H9 (cell line): Measurements from ENCODE around the gene PACSIN2. TPM values are rescaled to one million over a fixed set of nuclear protein-coding genes. Genes with fewer than 3 reads are reported as not detected.
"Not testable (repeated sequence)": the region's sequence is repeated elsewhere in the genome, so short reads cannot be mapped to it uniquely, and the experiment has no call there.

Source experiments
- DNase-seq: peaks from one replicate; pipeline ENCODE4 v3.0.0-alpha.2; 2017
- H2AFZ ChIP-seq: one replicate; pipeline ENCODE4 v1.6.1; 2013; ENCODE audit warnings: mild to moderate bottlenecking, low read length, control low read depth, moderate library complexity
- H2AK5ac ChIP-seq: 2 replicates; pipeline ENCODE4 v1.6.1; 2013; ENCODE audit warnings: low read length, control low read depth, mixed read lengths; ENCODE audit not compliant: insufficient read length
- H2BK120ac ChIP-seq: one replicate; pipeline ENCODE4 v1.6.1; 2013; ENCODE audit warnings: low read depth, mild to moderate bottlenecking, low read length, control low read depth, inconsistent platforms; ENCODE audit not compliant: poor library complexity, severe bottlenecking
- H2BK12ac ChIP-seq: 2 replicates; pipeline ENCODE4 v1.6.1; 2013; ENCODE audit warnings: low read length, control low read depth, mixed read lengths, low read depth; ENCODE audit not compliant: insufficient read length
- H2BK15ac ChIP-seq: 2 replicates; pipeline ENCODE4 v1.6.1; 2013; ENCODE audit warnings: low read depth, low read length, control low read depth
- H2BK20ac ChIP-seq: one replicate; pipeline ENCODE4 v1.6.1; 2013; ENCODE audit warnings: low read depth, mild to moderate bottlenecking, low read length, control low read depth, inconsistent platforms; ENCODE audit not compliant: poor library complexity, severe bottlenecking
- H2BK5ac ChIP-seq: 2 replicates; pipeline ENCODE4 v1.6.1; 2013; ENCODE audit warnings: low read length, control low read depth, mixed read lengths; ENCODE audit not compliant: insufficient read length
- H3K14ac ChIP-seq: 2 replicates; pipeline ENCODE4 v1.6.1; 2013; ENCODE audit warnings: low read length, control low read depth; ENCODE audit not compliant: insufficient read depth
- H3K18ac ChIP-seq: 2 replicates; pipeline ENCODE4 v1.6.1; 2013; ENCODE audit warnings: low read depth, mild to moderate bottlenecking, mixed read lengths, low read length, control low read depth; ENCODE audit not compliant: insufficient read length
- H3K23ac ChIP-seq: 2 replicates; pipeline ENCODE4 v1.6.1; 2013; ENCODE audit warnings: low read length, control low read depth, mixed read lengths, low read depth; ENCODE audit not compliant: insufficient read length
- H3K23me2 ChIP-seq: 2 replicates; pipeline ENCODE4 v1.6.1; 2013; ENCODE audit warnings: low read depth, mild to moderate bottlenecking, mixed read lengths, low read length, control low read depth; ENCODE audit not compliant: insufficient read length, poor library complexity, severe bottlenecking
- H3K27ac ChIP-seq: 2 replicates; pipeline ENCODE4 v1.5.1; 2013; ENCODE audit warnings: low read length, control low read depth, mixed read lengths, low read depth; ENCODE audit not compliant: insufficient read length
- H3K27me3 ChIP-seq: 2 replicates; pipeline ENCODE4 v1.6.1; 2013; ENCODE audit warnings: low read length, control low read depth, inconsistent platforms; ENCODE audit not compliant: insufficient read depth
- H3K4ac ChIP-seq: 2 replicates; pipeline ENCODE4 v1.6.1; 2013; ENCODE audit warnings: low read depth, mild to moderate bottlenecking, control low read depth, inconsistent platforms, low read length, moderate library complexity
- H3K4me1 ChIP-seq: 2 replicates; pipeline ENCODE4 v1.6.1; 2013; ENCODE audit warnings: low read length, control low read depth, inconsistent platforms; ENCODE audit not compliant: insufficient read depth
- H3K4me2 ChIP-seq: 2 replicates; pipeline ENCODE4 v1.6.1; 2013; ENCODE audit warnings: low read length, control low read depth, mixed read lengths; ENCODE audit not compliant: insufficient read length, insufficient read depth
- H3K56ac ChIP-seq: 2 replicates; pipeline ENCODE4 v1.6.1; 2013; ENCODE audit warnings: low read depth, mild to moderate bottlenecking, mixed read lengths, low read length, control low read depth; ENCODE audit not compliant: insufficient read length
- H3K79me1 ChIP-seq: 2 replicates; pipeline ENCODE4 v1.6.1; 2013; ENCODE audit warnings: low read depth, mild to moderate bottlenecking, moderate library complexity, low read length, control low read depth, inconsistent platforms; ENCODE audit not compliant: insufficient read depth, poor library complexity, severe bottlenecking
- H3K79me2 ChIP-seq: 2 replicates; pipeline ENCODE4 v1.6.1; 2013; ENCODE audit warnings: low read length, control low read depth, inconsistent platforms; ENCODE audit not compliant: insufficient read depth
- H3K9ac ChIP-seq: 2 replicates; pipeline ENCODE4 v1.6.1; 2013; ENCODE audit warnings: low read length, control low read depth, mixed read lengths; ENCODE audit not compliant: insufficient read length; ENCODE audit errors: extremely low read depth
- H3K9me3 ChIP-seq: one replicate; pipeline ENCODE4 v1.6.1; 2013; ENCODE audit warnings: low read depth, low read length, inconsistent platforms; ENCODE audit not compliant: control insufficient read depth
- H3T11ph ChIP-seq: one replicate; pipeline ENCODE4 v1.6.1; 2013; ENCODE audit warnings: mild to moderate bottlenecking, low read length, control low read depth, inconsistent platforms
- H4K20me1 ChIP-seq: one replicate; pipeline ENCODE4 v1.6.1; 2013; ENCODE audit not compliant: control insufficient read depth, insufficient read length, insufficient read depth
- H4K5ac ChIP-seq: 2 replicates; pipeline ENCODE4 v1.6.1; 2013; ENCODE audit warnings: low read depth, mild to moderate bottlenecking, mixed read lengths, low read length, control low read depth; ENCODE audit not compliant: insufficient read length
- H4K8ac ChIP-seq: replicated peaks from 2 replicates; pipeline ENCODE4 v1.6.1; 2013; ENCODE audit warnings: low read length, control low read depth, mixed read lengths, low read depth; ENCODE audit not compliant: insufficient read length
- H4K91ac ChIP-seq: 2 replicates; pipeline ENCODE4 v1.6.1; 2013; ENCODE audit warnings: low read depth, mild to moderate bottlenecking, moderate library complexity, mixed read lengths, low read length, control low read depth; ENCODE audit not compliant: insufficient read length
- H3K27ac Mint-ChIP-seq, 3 experiments: 2 replicates in 2 of 3; 3 replicates in 1 of 3; pipeline ENCODE4 v1.8.0; 2020 to 2021; ENCODE audit warnings: mixed read lengths in 3 of 3, mild to moderate bottlenecking in 1 of 3, moderate library complexity in 1 of 3
- H3K27me3 Mint-ChIP-seq: 2 replicates; pipeline ENCODE4 v1.8.0; 2021; ENCODE audit warnings: low read depth, mild to moderate bottlenecking, moderate library complexity, mixed read lengths
- H3K36me3 Mint-ChIP-seq, 3 experiments: 2 replicates in 2 of 3; 3 replicates in 1 of 3; pipeline ENCODE4 v1.8.0; 2020 to 2021; ENCODE audit warnings: low read depth in 3 of 3, mixed read lengths in 3 of 3; ENCODE audit not compliant: insufficient read depth in 1 of 3
- H3K4me1 Mint-ChIP-seq, 2 experiments: 2 replicates each; pipeline ENCODE4 v1.8.0; 2020; ENCODE audit warnings: mixed read lengths in 2 of 2
- H3K4me3 Mint-ChIP-seq, 2 experiments: 2 replicates in 1 of 2; 3 replicates in 1 of 2; pipeline ENCODE4 v1.8.0; 2020 to 2021; ENCODE audit warnings: mild to moderate bottlenecking in 2 of 2, mixed read lengths in 2 of 2, moderate library complexity in 1 of 2
- H3K9me3 Mint-ChIP-seq, 2 experiments: 2 replicates in 1 of 2; 3 replicates in 1 of 2; pipeline ENCODE4 v1.8.0; 2020; ENCODE audit warnings: mild to moderate bottlenecking in 2 of 2, mixed read lengths in 2 of 2, moderate library complexity in 1 of 2
- WGBS: extraction: QIAGEN DNeasy Blood & Tissue Kit; methylation state at CpG from one replicate; pipeline ENCODE4 v1.1.7; 2013; ENCODE audit warnings: missing lambda C conversion rate, low lambda C conversion rate, mixed read lengths; ENCODE audit not compliant: insufficient read length; ENCODE audit errors: extremely low coverage; 5-methylcytosine and 5-hydroxymethylcytosine counted together
- total RNA-seq: library from RNA; stranded (reverse); gene quantifications from 2 replicates; pipeline ENCODE4 v1.2.1, GENCODE V29; 2021
- TF ChIP-seq, protein P1 (sequence below): fragments of 200-600 bp; sonication (generic); conservative IDR thresholded peaks from 3 replicates; pipeline ENCODE4 v1.8.0; 2021; ENCODE audit warnings: antibody characterized with exemption, mild to moderate bottlenecking

PACSIN2 gene
- total RNA-seq, 1 experiment from 2014 or later, result 62.3 TPM

DNA sequence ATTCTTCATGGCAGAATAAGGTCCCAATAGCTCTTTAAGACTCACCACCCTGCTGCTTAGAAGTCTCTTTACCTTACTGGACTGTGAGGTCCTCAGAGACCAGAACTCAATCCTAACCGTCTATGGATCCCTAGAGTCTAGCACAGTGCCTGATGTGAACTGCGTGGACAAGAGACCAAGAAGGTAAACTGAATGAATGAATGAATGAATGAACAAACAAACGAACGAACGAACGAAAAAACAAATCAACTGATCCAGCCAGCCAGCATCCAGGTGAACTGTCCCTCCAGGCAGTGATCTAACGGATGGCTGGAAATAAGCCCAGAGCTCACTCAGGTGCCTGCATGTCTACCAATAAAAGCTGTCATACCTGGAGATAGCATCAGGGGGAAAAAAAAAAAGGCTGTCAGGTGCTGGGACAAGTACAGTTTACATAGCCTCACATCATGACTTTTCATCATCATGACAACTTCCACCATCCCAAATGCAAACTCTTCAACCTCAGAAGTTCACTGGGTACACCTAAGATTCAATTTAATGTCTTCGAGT is 59.8 kb downstream of the PACSIN2 start:
- TF ChIP-seq, protein P1, sequence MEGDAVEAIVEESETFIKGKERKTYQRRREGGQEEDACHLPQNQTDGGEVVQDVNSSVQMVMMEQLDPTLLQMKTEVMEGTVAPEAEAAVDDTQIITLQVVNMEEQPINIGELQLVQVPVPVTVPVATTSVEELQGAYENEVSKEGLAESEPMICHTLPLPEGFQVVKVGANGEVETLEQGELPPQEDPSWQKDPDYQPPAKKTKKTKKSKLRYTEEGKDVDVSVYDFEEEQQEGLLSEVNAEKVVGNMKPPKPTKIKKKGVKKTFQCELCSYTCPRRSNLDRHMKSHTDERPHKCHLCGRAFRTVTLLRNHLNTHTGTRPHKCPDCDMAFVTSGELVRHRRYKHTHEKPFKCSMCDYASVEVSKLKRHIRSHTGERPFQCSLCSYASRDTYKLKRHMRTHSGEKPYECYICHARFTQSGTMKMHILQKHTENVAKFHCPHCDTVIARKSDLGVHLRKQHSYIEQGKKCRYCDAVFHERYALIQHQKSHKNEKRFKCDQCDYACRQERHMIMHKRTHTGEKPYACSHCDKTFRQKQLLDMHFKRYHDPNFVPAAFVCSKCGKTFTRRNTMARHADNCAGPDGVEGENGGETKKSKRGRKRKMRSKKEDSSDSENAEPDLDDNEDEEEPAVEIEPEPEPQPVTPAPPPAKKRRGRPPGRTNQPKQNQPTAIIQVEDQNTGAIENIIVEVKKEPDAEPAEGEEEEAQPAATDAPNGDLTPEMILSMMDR, result no peak
- Histone ChIP-seq H4K8ac (no peak overlapping the region), H3K23me2 (no peaks in the 10 kb centered on the region), H4K91ac (no peak overlapping the region), H3K14ac (no peak overlapping the region), H3K27ac (no peak overlapping the region), H2BK15ac (no peak overlapping the region), H2BK20ac (no peak overlapping the region), H3K18ac (no peak overlapping the region), H3K9me3 (no peaks in the 10 kb centered on the region), H3K23ac (no peak overlapping the region), H2BK12ac (no peak overlapping the region), H3K9ac (no peak overlapping the region), H2AFZ (no peak overlapping the region), H2BK120ac (no peak overlapping the region), H3K79me1 (peaks cover 8% of the 10 kb centered on the region), H3K4me1 (peaks cover 4% of the 10 kb centered on the region; the same call in 1 of the 2 replicates), H3K4ac (no peak overlapping the region), H4K5ac (no peak overlapping the region), H3K27me3 (no peaks in the 10 kb centered on the region), H4K20me1 (no peaks in the 10 kb centered on the region), H3K56ac (no peak overlapping the region), H3K4me2 (no peak overlapping the region), H2BK5ac (no peak overlapping the region), H3K79me2 (peaks cover 8% of the 10 kb centered on the region; the same call in 1 of the 2 replicates), H2AK5ac (no peak overlapping the region), H3T11ph (no peak overlapping the region)
- no peak overlapping the region for H3K4me3 Mint-ChIP-seq
- no CpG with 5 or more reads among the region's 8 CpGs for whole genome bisulfite sequencing
- H3K4me1 Mint-ChIP-seq, result peaks cover 44 to 46% of the 10 kb centered on the region in 2 experiments
- DNase-seq, result no peak
- no peaks in the 10 kb centered on the region for H3K27me3 Mint-ChIP-seq
- peak overlapping the region in 1 of 3 experiments; percentile 52; a peak in 1 of 7 replicates for H3K27ac Mint-ChIP-seq
- H3K36me3 Mint-ChIP-seq, result peaks cover 8 to 15% (median 13%) of the 10 kb centered on the region in 3 experiments; a peak in 6 of 7 replicates
- H3K9me3 Mint-ChIP-seq, result peaks cover 0 to 3% of the 10 kb centered on the region in 2 experiments; a peak in 3 of 5 replicates

GRCh38 chr22:42953751-42954150 is 61.2 kb downstream of the PACSIN2 start:
- not testable (repeated sequence) for H3K9ac ChIP-seq, H2BK120ac ChIP-seq, H3K4ac ChIP-seq, H2AK5ac ChIP-seq, H3K23ac ChIP-seq, H3K4me2 ChIP-seq, H3K79me2 ChIP-seq, H3T11ph ChIP-seq, H4K8ac ChIP-seq, H3K56ac ChIP-seq, H2AFZ ChIP-seq, H3K27ac ChIP-seq, H3K23me2 ChIP-seq, H2BK12ac ChIP-seq, H2BK20ac ChIP-seq, H3K27me3 Mint-ChIP-seq, H2BK15ac ChIP-seq, H3K18ac ChIP-seq, DNase-seq, H3K9me3 Mint-ChIP-seq, H3K9me3 ChIP-seq, H3K4me1 ChIP-seq, H4K20me1 ChIP-seq, H2BK5ac ChIP-seq, H4K5ac ChIP-seq, H3K79me1 ChIP-seq, H4K91ac ChIP-seq, H3K27me3 ChIP-seq, H3K4me3 Mint-ChIP-seq, H3K14ac ChIP-seq
- peaks cover 33 to 39% of the 10 kb centered on the region in 2 experiments for H3K4me1 Mint-ChIP-seq
- WGBS, result no CpG with 5 or more reads among the region's 6 CpGs
- H3K27ac Mint-ChIP-seq, result 0 out of 7 replicates have a peak overlapping the region, but pooled peaks of 1 of the 3 experiments have one; percentile 9
- peaks cover 8 to 15% (median 13%) of the 10 kb centered on the region in 3 experiments; a peak in 6 of 7 replicates for H3K36me3 Mint-ChIP-seq
